IMR-90 (cell line): Measurements from ENCODE around the gene SAGE1. TPM values are rescaled to one million over a fixed set of nuclear protein-coding genes. Genes with fewer than 3 reads are reported as not detected.

Source experiments
- ATAC-seq: fragments of 200-7000 bp; cut with Tn5 transposase; 2 replicates; pipeline ENCODE4 v1.9.1; 2020; ENCODE audit warnings: low read depth, mild to moderate bottlenecking, moderate library complexity
- BruUV-seq: library from RNA; stranded (reverse); fragments of 400-500 nt; replicated peaks from 2 replicates; lab custom pipeline; 2021; lab: Mats Ljungman, UMichigan
- CTCF ChIA-PET: fragments of 300-600 bp; formaldehyde crosslinking; extraction: SDS; loops from one replicate; lab custom pipeline; 2021; ENCODE audit warnings: antibody characterized with exemption; lab: Yijun Ruan, JAX
- POLR2A ChIA-PET: fragments of 300-600 bp; sonication (Branson Sonifier 250); formaldehyde crosslinking; loops from one replicate; lab custom pipeline; 2022; ENCODE audit warnings: antibody characterized with exemption; ENCODE audit not compliant: unreplicated experiment; lab: Charles Lee
- DNase-seq: peaks from one replicate; pipeline ENCODE4 v3.0.0; 2013
- H2AFZ ChIP-seq: replicated peaks from 2 replicates; pipeline ENCODE3; 2013; ENCODE audit warnings: low read length, mild to moderate bottlenecking; ENCODE audit not compliant: poor library complexity
- H2AK5ac ChIP-seq: 2 replicates; pipeline ENCODE4 v1.6.1; 2013; ENCODE audit warnings: low read depth, low read length, inconsistent platforms
- H2AK9ac ChIP-seq: replicated peaks from 2 replicates; pipeline ENCODE3; 2013; ENCODE audit warnings: mild to moderate bottlenecking, low read depth, low read length, moderate library complexity; ENCODE audit not compliant: poor library complexity
- H2BK120ac ChIP-seq: 2 replicates; pipeline ENCODE4 v1.6.1; 2013; ENCODE audit warnings: low read depth, low read length, inconsistent platforms
- H2BK15ac ChIP-seq: 3 replicates; pipeline ENCODE4 v1.6.1; 2013; ENCODE audit warnings: low read depth, low read length, inconsistent platforms
- H2BK20ac ChIP-seq: 2 replicates; pipeline ENCODE4 v1.6.1; 2013; ENCODE audit warnings: low read depth, mild to moderate bottlenecking, inconsistent platforms, low read length, moderate library complexity
- H2BK5ac ChIP-seq: 2 replicates; pipeline ENCODE4 v1.6.1; 2013; ENCODE audit warnings: mild to moderate bottlenecking, low read depth, low read length, inconsistent platforms; ENCODE audit not compliant: poor library complexity, severe bottlenecking
- H3K14ac ChIP-seq: replicated peaks from 2 replicates; pipeline ENCODE4 v1.6.1; 2013; ENCODE audit warnings: low read depth, low read length, inconsistent platforms
- H3K18ac ChIP-seq: 2 replicates; pipeline ENCODE4 v1.6.1; 2013; ENCODE audit warnings: low read depth, low read length, control low read depth
- H3K23ac ChIP-seq: 2 replicates; pipeline ENCODE4 v1.6.1; 2013; ENCODE audit warnings: low read depth, low read length, inconsistent platforms
- H3K27ac ChIP-seq: 2 replicates; pipeline ENCODE4 v1.5.1; 2013; ENCODE audit warnings: mild to moderate bottlenecking, control low read depth, low read length; ENCODE audit not compliant: insufficient read depth
- H3K27me3 ChIP-seq: 2 replicates; pipeline ENCODE4 v1.6.1; 2013; ENCODE audit warnings: low read length; ENCODE audit not compliant: control insufficient read depth, insufficient read depth
- H3K36me3 ChIP-seq: 2 replicates; pipeline ENCODE4 v1.6.1; 2013; ENCODE audit warnings: low read length, mixed read lengths; ENCODE audit not compliant: control insufficient read depth, insufficient read depth
- H3K4ac ChIP-seq: 2 replicates; pipeline ENCODE4 v1.6.1; 2013; ENCODE audit warnings: low read depth, low read length, inconsistent platforms
- H3K4me1 ChIP-seq: 2 replicates; pipeline ENCODE4 v1.6.1; 2013; ENCODE audit warnings: low read length, mixed read lengths; ENCODE audit not compliant: control insufficient read depth, insufficient read depth
- H3K4me2 ChIP-seq: 2 replicates; pipeline ENCODE4 v1.6.1; 2013; ENCODE audit warnings: low read depth, mild to moderate bottlenecking, control low read depth, low read length, moderate library complexity
- H3K4me3 ChIP-seq: 2 replicates; pipeline ENCODE4 v1.5.1; 2013; ENCODE audit warnings: low read depth, mild to moderate bottlenecking, control low read depth, low read length, moderate library complexity; ENCODE audit not compliant: insufficient read depth
- H3K56ac ChIP-seq: 2 replicates; pipeline ENCODE4 v1.6.1; 2013; ENCODE audit warnings: low read length, inconsistent platforms; ENCODE audit not compliant: insufficient read depth; ENCODE audit errors: extremely low read depth
- H3K79me1 ChIP-seq, 2 experiments: 2 replicates each; pipeline ENCODE4 v1.6.1; 2013; ENCODE audit warnings: low read length in 2 of 2, inconsistent platforms in 1 of 2, low read depth in 1 of 2
- H3K9ac ChIP-seq: 2 replicates; pipeline ENCODE4 v1.6.1; 2013; ENCODE audit warnings: low read depth, low read length, control low read depth
- H3K9me1 ChIP-seq: 2 replicates; pipeline ENCODE4 v1.6.1; 2013; ENCODE audit warnings: low read length, inconsistent platforms; ENCODE audit not compliant: insufficient read depth
- H3K9me3 ChIP-seq: 2 replicates; pipeline ENCODE4 v1.6.1; 2013; ENCODE audit warnings: low read length; ENCODE audit not compliant: control insufficient read depth, insufficient read depth
- H4K20me1 ChIP-seq: 2 replicates; pipeline ENCODE4 v1.6.1; 2013; ENCODE audit warnings: low read length, inconsistent platforms; ENCODE audit not compliant: insufficient read depth
- H4K5ac ChIP-seq: 2 replicates; pipeline ENCODE4 v1.6.1; 2013; ENCODE audit warnings: mild to moderate bottlenecking, low read depth, low read length, control low read depth
- H4K8ac ChIP-seq, 2 experiments: 2 replicates each; pipeline ENCODE4 v1.6.1; 2013; ENCODE audit warnings: low read depth in 2 of 2, low read length in 2 of 2, control low read depth in 1 of 2, inconsistent platforms in 1 of 2
- H4K91ac ChIP-seq: 2 replicates; pipeline ENCODE4 v1.6.1; 2013; ENCODE audit warnings: low read depth, low read length, inconsistent platforms; ENCODE audit not compliant: insufficient read depth
- BHLHE40 ChIP-seq: fragments of 150-350 bp; IDR thresholded peaks from 2 replicates; pipeline ENCODE4 v1.6.1; 2016; ENCODE audit warnings: mild to moderate bottlenecking, low read depth, low read length
- CEBPB ChIP-seq: IDR thresholded peaks from 2 replicates; pipeline ENCODE4 v1.6.1; 2012; ENCODE audit warnings: low read depth, low read length, improper control_type of control experiment
- CHD1 ChIP-seq: IDR thresholded peaks from 2 replicates; pipeline ENCODE4 v1.6.1; 2012; ENCODE audit warnings: low read depth, low read length, improper control_type of control experiment
- CTCF ChIP-seq: conservative IDR thresholded peaks from 2 replicates; pipeline ENCODE4 v1.5.1; 2012; ENCODE audit warnings: mild to moderate bottlenecking, low read depth, low read length, improper control_type of control experiment
- ELK1 ChIP-seq: fragments of 150-350 bp; IDR thresholded peaks from 2 replicates; pipeline ENCODE4 v1.6.1; 2016; ENCODE audit warnings: low read depth, mild to moderate bottlenecking, low read length, moderate library complexity, borderline replicate concordance
- FOS ChIP-seq: fragments of 150-350 bp; IDR thresholded peaks from 2 replicates; pipeline ENCODE4 v1.6.1; 2016; ENCODE audit warnings: low read depth, low read length
- MAFK ChIP-seq: IDR thresholded peaks from 2 replicates; pipeline ENCODE4 v1.6.1; 2012; ENCODE audit warnings: low read depth, low read length, improper control_type of control experiment
- MAZ ChIP-seq: IDR thresholded peaks from 2 replicates; pipeline ENCODE4 v1.6.1; 2012; ENCODE audit warnings: low read depth, mild to moderate bottlenecking, low read length, improper control_type of control experiment, moderate library complexity, borderline replicate concordance
- MXI1 ChIP-seq: IDR thresholded peaks from 2 replicates; pipeline ENCODE4 v1.6.1; 2012; ENCODE audit warnings: low read depth, mild to moderate bottlenecking, low read length, moderate library complexity, borderline replicate concordance
- NFE2L2 ChIP-seq: fragments of 150-350 bp; IDR thresholded peaks from 2 replicates; pipeline ENCODE4 v1.6.1; 2016; ENCODE audit warnings: low read depth, mild to moderate bottlenecking, low read length
- POLR2A ChIP-seq: IDR thresholded peaks from 2 replicates; pipeline ENCODE4 v1.6.1; 2012; ENCODE audit warnings: mild to moderate bottlenecking, low read depth, low read length
- RAD21 ChIP-seq: IDR thresholded peaks from 2 replicates; pipeline ENCODE4 v1.6.1; 2012; ENCODE audit warnings: low read length, improper control_type of control experiment
- RCOR1 ChIP-seq: IDR thresholded peaks from 2 replicates; pipeline ENCODE4 v1.6.1; 2012; ENCODE audit warnings: mild to moderate bottlenecking, low read length, improper control_type of control experiment; ENCODE audit not compliant: insufficient replicate concordance
- RFX5 ChIP-seq: IDR thresholded peaks from 2 replicates; pipeline ENCODE4 v1.8.0; 2012; ENCODE audit warnings: low read depth, mild to moderate bottlenecking, low read length, moderate library complexity
- SMC3 ChIP-seq: fragments of 150-350 bp; IDR thresholded peaks from 2 replicates; pipeline ENCODE4 v1.6.1; 2016; ENCODE audit warnings: low read depth, mild to moderate bottlenecking, antibody characterized with exemption, low read length, moderate library complexity
- USF2 ChIP-seq: fragments of 150-350 bp; IDR thresholded peaks from 2 replicates; pipeline ENCODE4 v1.6.1; 2017; ENCODE audit warnings: mild to moderate bottlenecking, antibody characterized with exemption, low read length, low read depth
- WGBS, 2 experiments: methylation state at CpG; one replicate each; pipeline versions ENCODE4 v1.1.5 to v1.1.7; 2013; ENCODE audit warnings: missing lambda C conversion rate in 2 of 2; ENCODE audit not compliant: insufficient read length in 1 of 2; ENCODE audit errors: extremely low coverage in 2 of 2; 5-methylcytosine and 5-hydroxymethylcytosine counted together
- dilution Hi-C: fragments of 300-500 bp; cut with HindIII; formaldehyde crosslinking; loops from one replicate; pipeline ENCODE4 v1.14.3; 2018; ENCODE audit warnings: low sequenced_read_pairs; ENCODE audit not compliant: unreplicated experiment
- in situ Hi-C: fragments of 300-500 bp; cut with MboI; formaldehyde crosslinking; loops from 3 replicates; pipeline ENCODE4 v1.14.3; 2019; ENCODE audit warnings: low sequenced_read_pairs, inconsistent platforms, mixed read lengths
- intact Hi-C: fragments of 100-400 bp; cut with micrococcal nuclease; formaldehyde crosslinking; loops from 2 replicates; pipeline ENCODE4 v1.10.0; 2022
- polyA plus RNA-seq, 3 experiments: library from polyadenylated mRNA; depleted of rRNA; stranded (reverse); fragments of >200 nt; gene quantifications; 2 replicates each; pipeline ENCODE4 v1.2.3, GENCODE V29; 2012; ENCODE audit warnings: low replicate concordance in 1 of 3
- total RNA-seq: library from RNA; depleted of rRNA; stranded (reverse); fragments of >200 nt; gene quantifications from 2 replicates; pipeline ENCODE4 v1.2.3, GENCODE V29; 2012

The SAGE1 gene
- total and polyA plus RNA-seq, 2 of the 4 experiments (the other 2 are of a cell fraction): not detected

- H3K4me3 ChIP-seq: no peak overlapping the region
- POLR2A ChIA-PET: no interaction called here
- H3K14ac ChIP-seq: no peak overlapping the region
- 60% methylated on average over 3 of the region's 11 CpGs; no CpG with 5 or more reads in 1 of the 2 experiments for WGBS, 2 experiments
- no peak overlapping the region for H4K91ac ChIP-seq
- H2AK5ac ChIP-seq: no peak overlapping the region
- H3K9me1 ChIP-seq: no peaks in the 10 kb centered on the region
- no peak overlapping the region for H2BK5ac ChIP-seq
- no peak overlapping the region for H3K23ac ChIP-seq
- no TSS peak for BruUV-seq
- in situ Hi-C loops: no loop called here
- no peak for ATAC-seq
- TF ChIP-seq RFX5: no peak
- no peak for TF ChIP-seq SMC3
- TF ChIP-seq FOS: no peak
- TF ChIP-seq USF2: no peak
- TF ChIP-seq CTCF: no peak
- TF ChIP-seq MAFK: no peak
- no peak for TF ChIP-seq CEBPB
- no peak for TF ChIP-seq RAD21
- TF ChIP-seq NFE2L2: no peak
- TF ChIP-seq BHLHE40: no peak
- TF ChIP-seq MXI1: no peak
- TF ChIP-seq POLR2A: no peak
- TF ChIP-seq MAZ: no peak
- no peak for TF ChIP-seq RCOR1
- no peak for TF ChIP-seq CHD1
- no peak for TF ChIP-seq ELK1
- no peaks in the 10 kb centered on the region for H3K79me1 ChIP-seq
- H3K4me1 ChIP-seq: no peaks in the 10 kb centered on the region
- no peaks in the 10 kb centered on the region for H3K36me3 ChIP-seq
- no peak overlapping the region for H2AFZ ChIP-seq
- no peak overlapping the region for H3K56ac ChIP-seq
- H4K5ac ChIP-seq: no peak overlapping the region
- CTCF ChIA-PET: no interaction called here
- H2BK20ac ChIP-seq: no peak overlapping the region
- no peaks in the 10 kb centered on the region for H3K27me3 ChIP-seq
- H2BK120ac ChIP-seq: no peak overlapping the region
- no peak overlapping the region for H2BK15ac ChIP-seq
- H3K4ac ChIP-seq: no peak overlapping the region
- DNase-seq: no peak
- H2AK9ac ChIP-seq: no peak overlapping the region
- H3K9ac ChIP-seq: no peak overlapping the region
- H3K18ac ChIP-seq: no peak overlapping the region
- intact Hi-C loops: no loop called here
- H3K4me2 ChIP-seq: no peak overlapping the region
- H3K27ac ChIP-seq: no peak overlapping the region
- H4K8ac ChIP-seq: no peak overlapping the region
- H4K20me1 ChIP-seq: no peaks in the 10 kb centered on the region
- dilution Hi-C loops: no loop called here
- H3K9me3 ChIP-seq: peaks cover 3% of the 10 kb centered on the region; the same call in 1 of the 2 replicates
Measured at GRCh38 chrX:135892781-135893180, 735 bp upstream of the SAGE1 start.
